HEK293 (cell line): ENCODE results near the gene ZCCHC7.

Source experiments
- CTCF ChIA-PET: fragments of 350-600 bp; formaldehyde crosslinking; extraction: SDS; loops from one replicate; lab custom pipeline; 2021; ENCODE audit warnings: antibody characterized with exemption; lab: Yijun Ruan, JAX
- POLR2A ChIA-PET: fragments of 300-600 bp; formaldehyde crosslinking; extraction: SDS; loops from one replicate; lab custom pipeline; 2020; ENCODE audit warnings: antibody characterized with exemption, inconsistent platforms; lab: Yijun Ruan, JAX
- H3K27ac ChIP-seq: fragments of 200-500 bp; sonication (Bioruptor generic); 2 replicates; pipeline ENCODE4 v1.5.1; 2014; ENCODE audit warnings: low read depth, low read length, control low read depth, inconsistent platforms; ENCODE audit errors: extremely low read depth
- H3K36me3 ChIP-seq, 2 experiments: fragments of 200-500 bp in 1 of 2; sonication (Bioruptor generic) in 1 of 2; 1 replicate in 1 of 2; 2 replicates in 1 of 2; pipeline ENCODE4 v1.5.1; 2014 to 2017; ENCODE audit warnings: inconsistent platforms in 2 of 2, low read length in 2 of 2; ENCODE audit not compliant: control insufficient read depth in 2 of 2, insufficient read depth in 1 of 2
- H3K4me1 ChIP-seq: fragments of 200-500 bp; sonication (Bioruptor generic); 2 replicates; pipeline ENCODE4 v1.5.1; 2014; ENCODE audit warnings: mild to moderate bottlenecking, low read length, inconsistent platforms; ENCODE audit not compliant: control insufficient read depth, insufficient read depth
- H3K4me3 ChIP-seq: 2 replicates; pipeline ENCODE4 v1.5.1; 2011; ENCODE audit warnings: low read depth, mild to moderate bottlenecking, control low read depth, low read length, moderate library complexity
- H3K9me3 ChIP-seq: fragments of 200-500 bp; sonication (Bioruptor generic); 2 replicates; pipeline ENCODE4 v1.5.1; 2014; ENCODE audit warnings: low read depth, low read length, inconsistent platforms; ENCODE audit not compliant: control insufficient read depth, insufficient read depth
- GFI1B ChIP-seq: fragments of 450-650 bp; formaldehyde crosslinking; IDR thresholded peaks from 2 replicates; pipeline ENCODE4 v1.5.1; 2016; ENCODE audit warnings: missing biosample characterization, missing genetic modification characterization
- SP2 ChIP-seq: fragments of 450-650 bp; formaldehyde crosslinking; IDR thresholded peaks from 2 replicates; pipeline ENCODE4 v1.5.1; 2016; ENCODE audit warnings: missing biosample characterization, missing genetic modification characterization
- ZBTB7A ChIP-seq: fragments of 450-650 bp; formaldehyde crosslinking; IDR thresholded peaks from 2 replicates; pipeline ENCODE4 v1.5.1; 2016; ENCODE audit warnings: low read depth, missing biosample characterization, missing genetic modification characterization
- ZNF266 ChIP-seq: fragments of 450-650 bp; formaldehyde crosslinking; IDR thresholded peaks from 2 replicates; pipeline ENCODE4 v1.5.1; 2016; ENCODE audit warnings: missing biosample characterization, missing genetic modification characterization, low read depth
- ZNF555 ChIP-seq: fragments of 450-650 bp; formaldehyde crosslinking; conservative IDR thresholded peaks from 2 replicates; pipeline ENCODE4 v1.5.1; 2017; ENCODE audit warnings: missing biosample characterization, mild to moderate bottlenecking, missing genetic modification characterization, inconsistent platforms
- ZNF596 ChIP-seq: fragments of 450-650 bp; IDR thresholded peaks from 2 replicates; pipeline ENCODE4 v1.5.0; 2018; ENCODE audit warnings: missing biosample characterization, mild to moderate bottlenecking, missing genetic modification characterization, moderate library complexity
- ZNF776 ChIP-seq: fragments of 450-650 bp; formaldehyde crosslinking; IDR thresholded peaks from 2 replicates; pipeline ENCODE4 v1.5.0; 2017; ENCODE audit warnings: missing biosample characterization, missing genetic modification characterization, borderline replicate concordance
- TF ChIP-seq, protein P1 (sequence below): fragments of 450-650 bp; formaldehyde crosslinking; IDR thresholded peaks from 2 replicates; pipeline ENCODE4 v1.5.1; 2016; ENCODE audit warnings: missing biosample characterization, missing genetic modification characterization
- TF ChIP-seq, protein P2 (sequence below): fragments of 450-650 bp; formaldehyde crosslinking; IDR thresholded peaks from 2 replicates; pipeline ENCODE4 v1.5.1; 2016; ENCODE audit warnings: missing biosample characterization, missing genetic modification characterization
- TF ChIP-seq, protein P3 (sequence below): fragments of 450-650 bp; formaldehyde crosslinking; IDR thresholded peaks from 2 replicates; pipeline ENCODE4 v1.5.1; 2017; ENCODE audit warnings: missing biosample characterization, missing genetic modification characterization
- TF ChIP-seq, protein P4 (sequence below): IDR thresholded peaks from 2 replicates; pipeline ENCODE4 v1.6.1; 2011; ENCODE audit warnings: mild to moderate bottlenecking, low read depth, low read length, borderline replicate concordance
- TF ChIP-seq, protein P5 (sequence below): fragments of 450-650 bp; formaldehyde crosslinking; conservative IDR thresholded peaks from 2 replicates; pipeline ENCODE4 v1.5.1; 2016; ENCODE audit warnings: low read depth, missing biosample characterization, missing genetic modification characterization
- TF ChIP-seq, protein P6 (sequence below): fragments of 450-650 bp; formaldehyde crosslinking; IDR thresholded peaks from 2 replicates; pipeline ENCODE4; 2016; ENCODE audit warnings: missing biosample characterization, missing genetic modification characterization

Gene ZCCHC7

DNA sequence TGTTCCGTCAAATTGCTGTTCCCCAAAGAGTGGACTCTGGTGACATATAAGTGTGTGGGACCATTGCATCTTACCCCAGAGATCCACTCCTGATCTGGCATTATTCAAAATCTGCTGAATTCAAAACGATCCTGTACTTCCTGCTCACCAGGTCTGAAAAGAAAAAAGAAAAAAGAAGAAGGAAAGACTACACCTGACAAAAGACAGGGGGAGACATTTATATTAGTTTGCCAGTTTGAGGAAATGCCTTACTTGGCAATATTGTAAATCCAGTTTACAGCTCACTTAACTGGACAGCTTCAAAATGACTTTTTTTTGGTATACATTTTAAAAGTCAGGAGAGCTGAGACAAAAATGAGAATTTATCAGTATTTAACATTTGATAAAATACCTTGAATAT, 287.1 kb downstream of the ZCCHC7 start:
- POLR2A ChIA-PET: no interaction called here
- CTCF ChIA-PET: interaction anchor here (0.5 to 2.5 kb wide), 17 partner anchors 8 to 590 kb away, joined by 3 to 14 read pairs (median 3); no protein-coding TSS in a partner anchor
- Histone ChIP-seq H3K36me3 (no peaks in the 10 kb centered on the region), H3K27ac (no peak overlapping the region), H3K4me1 (no peaks in the 10 kb centered on the region)
- no peak for TF ChIP-seq ZBTB7A (tag by site-specific recombination)
- TF ChIP-seq ZNF596: no peak
- TF ChIP-seq ZNF555: no peak
- TF ChIP-seq, protein P1, sequence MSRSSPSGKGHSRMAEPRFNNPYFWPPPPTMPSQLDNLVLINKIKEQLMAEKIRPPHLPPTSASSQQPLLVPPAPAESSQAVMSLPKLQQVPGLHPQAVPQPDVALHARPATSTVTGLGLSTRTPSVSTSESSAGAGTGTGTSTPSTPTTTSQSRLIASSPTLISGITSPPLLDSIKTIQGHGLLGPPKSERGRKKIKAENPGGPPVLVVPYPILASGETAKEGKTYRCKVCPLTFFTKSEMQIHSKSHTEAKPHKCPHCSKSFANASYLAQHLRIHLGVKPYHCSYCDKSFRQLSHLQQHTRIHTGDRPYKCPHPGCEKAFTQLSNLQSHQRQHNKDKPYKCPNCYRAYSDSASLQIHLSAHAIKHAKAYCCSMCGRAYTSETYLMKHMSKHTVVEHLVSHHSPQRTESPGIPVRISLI (tag by site-specific recombination): no peak
- TF ChIP-seq, protein P2, sequence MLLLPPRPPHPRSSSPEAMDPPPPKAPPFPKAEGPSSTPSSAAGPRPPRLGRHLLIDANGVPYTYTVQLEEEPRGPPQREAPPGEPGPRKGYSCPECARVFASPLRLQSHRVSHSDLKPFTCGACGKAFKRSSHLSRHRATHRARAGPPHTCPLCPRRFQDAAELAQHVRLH (tag by site-specific recombination): no peak
- TF ChIP-seq ZNF266 (tag by site-specific recombination): no peak
- TF ChIP-seq ZNF776: no peak
- TF ChIP-seq GFI1B: no peak
- TF ChIP-seq, protein P3, sequence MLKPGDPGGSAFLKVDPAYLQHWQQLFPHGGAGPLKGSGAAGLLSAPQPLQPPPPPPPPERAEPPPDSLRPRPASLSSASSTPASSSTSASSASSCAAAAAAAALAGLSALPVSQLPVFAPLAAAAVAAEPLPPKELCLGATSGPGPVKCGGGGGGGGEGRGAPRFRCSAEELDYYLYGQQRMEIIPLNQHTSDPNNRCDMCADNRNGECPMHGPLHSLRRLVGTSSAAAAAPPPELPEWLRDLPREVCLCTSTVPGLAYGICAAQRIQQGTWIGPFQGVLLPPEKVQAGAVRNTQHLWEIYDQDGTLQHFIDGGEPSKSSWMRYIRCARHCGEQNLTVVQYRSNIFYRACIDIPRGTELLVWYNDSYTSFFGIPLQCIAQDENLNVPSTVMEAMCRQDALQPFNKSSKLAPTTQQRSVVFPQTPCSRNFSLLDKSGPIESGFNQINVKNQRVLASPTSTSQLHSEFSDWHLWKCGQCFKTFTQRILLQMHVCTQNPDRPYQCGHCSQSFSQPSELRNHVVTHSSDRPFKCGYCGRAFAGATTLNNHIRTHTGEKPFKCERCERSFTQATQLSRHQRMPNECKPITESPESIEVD (tag by site-specific recombination): no peak
- TF ChIP-seq, protein P4, sequence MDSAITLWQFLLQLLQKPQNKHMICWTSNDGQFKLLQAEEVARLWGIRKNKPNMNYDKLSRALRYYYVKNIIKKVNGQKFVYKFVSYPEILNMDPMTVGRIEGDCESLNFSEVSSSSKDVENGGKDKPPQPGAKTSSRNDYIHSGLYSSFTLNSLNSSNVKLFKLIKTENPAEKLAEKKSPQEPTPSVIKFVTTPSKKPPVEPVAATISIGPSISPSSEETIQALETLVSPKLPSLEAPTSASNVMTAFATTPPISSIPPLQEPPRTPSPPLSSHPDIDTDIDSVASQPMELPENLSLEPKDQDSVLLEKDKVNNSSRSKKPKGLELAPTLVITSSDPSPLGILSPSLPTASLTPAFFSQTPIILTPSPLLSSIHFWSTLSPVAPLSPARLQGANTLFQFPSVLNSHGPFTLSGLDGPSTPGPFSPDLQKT: no peak
- TF ChIP-seq, protein P5, sequence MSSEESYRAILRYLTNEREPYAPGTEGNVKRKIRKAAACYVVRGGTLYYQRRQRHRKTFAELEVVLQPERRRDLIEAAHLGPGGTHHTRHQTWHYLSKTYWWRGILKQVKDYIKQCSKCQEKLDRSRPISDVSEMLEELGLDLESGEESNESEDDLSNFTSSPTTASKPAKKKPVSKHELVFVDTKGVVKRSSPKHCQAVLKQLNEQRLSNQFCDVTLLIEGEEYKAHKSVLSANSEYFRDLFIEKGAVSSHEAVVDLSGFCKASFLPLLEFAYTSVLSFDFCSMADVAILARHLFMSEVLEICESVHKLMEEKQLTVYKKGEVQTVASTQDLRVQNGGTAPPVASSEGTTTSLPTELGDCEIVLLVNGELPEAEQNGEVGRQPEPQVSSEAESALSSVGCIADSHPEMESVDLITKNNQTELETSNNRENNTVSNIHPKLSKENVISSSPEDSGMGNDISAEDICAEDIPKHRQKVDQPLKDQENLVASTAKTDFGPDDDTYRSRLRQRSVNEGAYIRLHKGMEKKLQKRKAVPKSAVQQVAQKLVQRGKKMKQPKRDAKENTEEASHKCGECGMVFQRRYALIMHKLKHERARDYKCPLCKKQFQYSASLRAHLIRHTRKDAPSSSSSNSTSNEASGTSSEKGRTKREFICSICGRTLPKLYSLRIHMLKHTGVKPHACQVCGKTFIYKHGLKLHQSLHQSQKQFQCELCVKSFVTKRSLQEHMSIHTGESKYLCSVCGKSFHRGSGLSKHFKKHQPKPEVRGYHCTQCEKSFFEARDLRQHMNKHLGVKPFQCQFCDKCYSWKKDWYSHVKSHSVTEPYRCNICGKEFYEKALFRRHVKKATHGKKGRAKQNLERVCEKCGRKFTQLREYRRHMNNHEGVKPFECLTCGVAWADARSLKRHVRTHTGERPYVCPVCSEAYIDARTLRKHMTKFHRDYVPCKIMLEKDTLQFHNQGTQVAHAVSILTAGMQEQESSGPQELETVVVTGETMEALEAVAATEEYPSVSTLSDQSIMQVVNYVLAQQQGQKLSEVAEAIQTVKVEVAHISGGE: no peak
- TF ChIP-seq, protein P6, sequence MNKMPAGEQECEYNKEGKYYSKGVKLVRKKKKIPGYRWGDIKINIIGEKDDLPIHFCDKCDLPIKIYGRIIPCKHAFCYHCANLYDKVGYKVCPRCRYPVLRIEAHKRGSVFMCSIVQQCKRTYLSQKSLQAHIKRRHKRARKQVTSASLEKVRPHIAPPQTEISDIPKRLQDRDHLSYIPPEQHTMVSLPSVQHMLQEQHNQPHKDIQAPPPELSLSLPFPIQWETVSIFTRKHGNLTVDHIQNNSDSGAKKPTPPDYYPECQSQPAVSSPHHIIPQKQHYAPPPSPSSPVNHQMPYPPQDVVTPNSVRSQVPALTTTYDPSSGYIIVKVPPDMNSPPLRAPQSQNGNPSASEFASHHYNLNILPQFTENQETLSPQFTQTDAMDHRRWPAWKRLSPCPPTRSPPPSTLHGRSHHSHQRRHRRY (tag by site-specific recombination): no peak
- no peak for TF ChIP-seq SP2 (tag by site-specific recombination)
- TF ChIP-seq, all 188 proteins: peak for 0
- Histone ChIP-seq H3K9me3 (no peaks in the 10 kb centered on the region), H3K4me3 (no peak overlapping the region)
